Hippocampal formation (tissue), 2 donors: ENCODE results near the gene JADE2.

Experiments used
- DNase-seq, 2 donors: peaks; one replicate each; lab custom pipeline; 2025; lab: John Stamatoyannopoulos, UW

Gene JADE2

GRCh38 chr5:134530301-134531077, 5.0 kb downstream of the JADE2 start:
- DNase-seq = peak; percentile 30 to 57

- no peak for DNase-seq
These were observed 7.8 kb downstream of the JADE2 start for GRCh38 chr5:134533115-134533815.

GRCh38 chr5:134534058-134534725, 8.7 kb downstream of the JADE2 start:
- no peak for DNase-seq

GRCh38 chr5:134534726-134535110, 9.2 kb downstream of the JADE2 start:
- no peak for DNase-seq

- DNase-seq = no peak
These were observed 11.4 kb downstream of the JADE2 start for GRCh38 chr5:134536876-134537275.

- no peak for DNase-seq
These were observed 11.8 kb downstream of the JADE2 start for GRCh38 chr5:134537297-134537696.

GRCh38 chr5:134538296-134538695, 12.8 kb downstream of the JADE2 start:
- no peak for DNase-seq

- DNase-seq = no peak
These were observed 14.3 kb downstream of the JADE2 start for GRCh38 chr5:134539732-134540131.

- DNase-seq = no peak
These were observed 15.6 kb downstream of the JADE2 start for GRCh38 chr5:134540747-134541733.

- no peak for DNase-seq
These were observed 16.4 kb downstream of the JADE2 start for GRCh38 chr5:134541736-134542376.

GRCh38 chr5:134543820-134544614, 18.5 kb downstream of the JADE2 start:
- no peak for DNase-seq

GRCh38 chr5:134545070-134545868, 19.8 kb downstream of the JADE2 start:
- DNase-seq = no peak

GRCh38 chr5:134547066-134547465, 21.6 kb downstream of the JADE2 start:
- DNase-seq = no peak

GRCh38 chr5:134547579-134547978, 22.1 kb downstream of the JADE2 start:
- peak in 1 of 2 donors; percentile 16 for DNase-seq

- DNase-seq = no peak
These were observed 22.7 kb downstream of the JADE2 start for GRCh38 chr5:134547999-134548658.

GRCh38 chr5:134549714-134550113, 24.2 kb downstream of the JADE2 start:
- DNase-seq = no peak

GRCh38 chr5:134550271-134551214, 25.1 kb downstream of the JADE2 start:
- no peak for DNase-seq

- no peak for DNase-seq
These were observed 26.4 kb downstream of the JADE2 start for GRCh38 chr5:134551901-134552300.
